Inferior parietal cortex (tissue), 1 donor: Measurements from ENCODE around the gene CIAO3.
"Not testable (repeated sequence)": the region's sequence is repeated elsewhere in the genome, so short reads cannot be mapped to it uniquely, and the experiment has no call there.

ENCODE experiments used
- DNase-seq: peaks from one replicate; pipeline ENCODE4 v3.0.0-alpha.2; 2016; ENCODE audit errors: extremely low spot score

The CIAO3 gene

DNA sequence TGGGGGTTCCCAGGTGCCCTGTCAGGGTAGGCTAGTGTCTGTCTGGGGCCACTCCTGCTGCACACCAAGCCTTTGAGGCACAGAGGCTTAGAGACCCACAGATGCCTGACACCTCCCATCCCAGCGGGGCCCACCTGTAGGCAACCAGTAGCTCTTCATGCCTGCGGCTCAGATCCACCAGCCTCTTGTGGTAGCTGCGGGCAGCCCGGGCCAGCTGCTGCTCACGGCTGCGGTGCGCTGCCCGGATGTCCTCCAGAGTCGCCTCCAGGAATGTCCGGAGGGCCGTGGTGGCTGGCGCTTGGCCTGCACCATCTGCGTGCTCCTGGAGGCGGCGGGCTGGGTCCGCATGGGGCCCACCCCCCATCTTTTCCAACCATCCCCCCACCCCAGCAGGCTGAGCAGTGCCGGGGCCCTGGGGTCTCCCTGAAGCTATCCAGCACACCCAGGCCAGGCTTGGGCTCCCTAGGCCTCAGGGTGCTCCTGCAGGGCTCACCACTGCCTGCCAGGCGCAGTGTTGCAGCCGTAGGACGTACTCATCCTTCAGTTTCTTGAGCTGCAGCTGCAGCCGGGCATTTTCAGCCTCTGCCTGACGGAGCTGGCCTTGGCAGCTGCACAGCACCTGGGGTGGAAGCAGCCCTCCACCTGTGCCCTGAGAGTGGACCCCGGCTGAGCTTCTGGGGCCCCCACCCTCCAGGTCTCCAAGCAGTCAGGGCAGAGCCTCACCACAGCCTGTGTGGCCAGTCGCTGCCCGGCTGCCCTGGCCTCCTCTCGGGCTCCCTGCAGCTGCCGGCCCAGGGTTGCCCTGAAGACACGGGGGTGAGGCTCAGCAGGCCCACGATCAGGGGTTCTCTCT, 16.4 kb downstream of the CIAO3 start:
- no peak for DNase-seq

DNA sequence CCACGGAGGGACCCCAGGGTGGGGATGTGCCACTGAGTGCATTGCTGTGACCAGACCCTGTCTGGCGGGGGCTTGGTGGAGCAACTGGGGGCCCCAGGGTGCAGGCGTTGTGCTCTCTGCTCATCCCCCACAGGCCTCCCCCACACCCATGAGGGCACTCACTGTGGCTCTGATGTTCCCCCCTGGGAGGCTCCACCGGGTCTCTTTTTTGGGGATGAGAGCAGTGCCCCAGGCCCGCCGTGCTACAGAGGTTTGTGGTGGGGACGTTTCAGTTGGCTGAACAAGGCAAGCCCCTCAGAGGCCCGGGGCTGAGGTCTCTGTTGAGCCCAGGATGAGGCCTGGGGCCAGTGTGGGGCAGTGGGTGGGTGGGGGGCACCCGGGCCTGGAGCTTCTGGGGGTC, 17.1 kb downstream of the CIAO3 start:
- no peak for DNase-seq

DNA sequence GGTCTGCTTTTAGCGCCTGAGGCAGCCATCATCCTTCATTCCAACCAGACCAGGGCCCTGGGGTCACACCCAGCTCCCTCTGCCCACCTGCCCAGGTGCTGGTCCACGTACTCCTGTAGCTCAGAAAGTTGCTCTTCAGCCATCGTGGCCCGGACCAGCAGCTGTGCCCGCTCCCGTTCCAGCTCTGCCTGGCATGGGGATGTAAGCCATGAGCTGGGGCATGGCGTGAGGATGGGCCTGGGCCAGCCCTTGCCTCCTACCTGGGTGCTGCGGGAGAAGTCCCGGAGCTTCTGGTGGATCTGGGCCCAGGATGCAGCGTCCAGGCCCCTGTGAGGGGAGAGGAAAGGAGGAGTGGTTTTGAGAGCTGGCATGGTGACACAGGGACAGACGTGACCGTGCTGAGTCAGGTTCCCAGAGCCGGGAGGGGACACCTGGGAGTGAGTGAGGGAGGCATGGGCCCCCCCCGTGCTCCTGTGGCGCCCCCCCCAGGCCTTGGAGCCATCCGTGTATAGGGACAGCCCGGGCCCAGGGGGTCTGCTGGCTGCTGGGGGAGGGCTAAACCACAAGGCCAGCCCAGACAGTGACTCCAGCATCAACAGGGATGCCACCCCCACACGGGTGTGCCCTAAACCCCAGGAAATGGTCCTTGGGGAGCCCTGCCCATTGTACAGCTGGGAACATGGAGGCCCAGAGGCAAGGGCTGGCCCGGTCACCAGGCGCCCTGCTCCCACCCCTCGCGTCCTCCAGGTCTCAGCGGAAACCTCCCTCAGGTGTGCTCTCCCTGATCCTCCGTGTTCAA, 17.8 kb downstream of the CIAO3 start:
- no peak for DNase-seq

DNA sequence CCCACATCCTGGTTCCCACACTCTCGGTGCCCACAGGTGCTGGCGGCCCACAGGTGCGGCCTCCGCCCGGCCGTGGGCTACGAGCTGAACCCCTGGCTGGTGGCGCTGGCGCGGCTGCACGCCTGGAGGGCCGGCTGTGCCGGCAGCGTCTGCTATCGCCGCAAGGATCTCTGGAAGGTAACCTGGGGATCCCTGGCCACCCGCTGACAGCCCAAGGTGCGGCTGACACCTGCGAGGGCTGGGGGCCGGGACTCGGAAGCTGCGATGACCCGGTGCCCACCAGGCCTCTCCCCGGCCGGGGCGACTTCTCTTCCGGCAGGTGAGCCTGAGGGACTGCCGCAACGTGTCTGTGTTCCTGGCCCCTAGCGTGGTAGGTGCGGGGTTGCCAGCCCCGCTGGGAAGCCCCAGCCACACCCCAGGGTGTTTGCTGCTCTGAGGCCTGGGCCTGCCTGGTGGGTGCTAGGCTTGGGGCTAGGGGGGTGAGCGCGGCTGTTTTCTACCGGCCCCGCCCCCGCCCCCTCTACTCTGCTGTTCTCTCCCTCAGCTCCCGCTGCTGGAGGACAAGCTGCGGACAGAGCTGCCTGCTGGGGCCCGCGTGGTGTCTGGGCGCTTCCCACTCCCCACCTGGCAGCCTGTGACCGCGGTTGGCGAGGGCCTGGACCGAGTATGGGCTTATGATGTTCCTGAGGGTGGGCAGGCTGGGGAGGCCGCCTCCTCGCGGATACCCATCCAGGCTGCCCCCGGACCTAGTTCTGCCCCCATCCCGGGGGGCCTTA, 18.8 kb downstream of the CIAO3 start:
- peak; percentile 2 for DNase-seq

DNA sequence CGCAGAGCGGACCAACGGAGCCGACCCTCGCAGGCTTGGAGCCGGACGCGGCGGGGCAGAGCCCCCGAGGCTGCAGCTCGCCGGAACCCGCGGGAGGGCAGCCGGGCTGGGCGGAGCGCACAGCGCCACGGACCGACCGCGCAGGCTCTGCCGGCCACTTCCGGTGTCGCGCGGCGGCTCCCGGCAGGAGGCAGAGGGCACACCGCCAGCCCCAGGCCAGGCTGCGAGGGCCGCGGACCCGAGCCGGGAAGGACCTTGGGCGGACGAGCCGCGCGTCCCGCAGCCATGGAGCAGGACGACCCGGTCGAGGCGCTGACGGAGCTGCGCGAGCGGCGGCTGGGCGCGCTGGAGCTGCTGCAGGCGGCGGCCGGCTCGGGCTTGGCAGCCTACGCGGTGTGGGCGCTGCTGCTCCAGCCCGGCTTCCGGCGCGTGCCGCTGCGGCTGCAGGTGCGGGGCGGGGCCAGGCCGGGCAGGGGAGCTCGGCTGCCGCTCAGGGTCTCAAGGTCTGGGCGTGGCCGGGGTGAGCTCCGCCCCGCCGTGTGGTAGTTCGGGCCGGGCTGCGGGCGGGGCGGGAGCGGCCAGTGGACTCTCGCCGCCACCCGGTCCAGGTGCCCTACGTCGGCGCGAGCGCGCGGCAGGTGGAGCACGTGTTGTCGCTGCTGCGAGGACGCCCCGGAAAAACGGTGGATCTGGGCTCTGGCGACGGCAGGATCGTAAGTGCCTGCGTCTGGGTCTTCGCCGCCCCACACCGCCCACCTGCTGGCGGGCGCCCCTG, 19.6 kb downstream of the CIAO3 start, which contains the start of gene ANTKMT:
Gene ANTKMT, plus strand, starts transcription at position 157 of the 775 bp plus-strand sequence. Its CDS starts 129 bp downstream, at position 286.
- peak; percentile 73 for DNase-seq

DNA sequence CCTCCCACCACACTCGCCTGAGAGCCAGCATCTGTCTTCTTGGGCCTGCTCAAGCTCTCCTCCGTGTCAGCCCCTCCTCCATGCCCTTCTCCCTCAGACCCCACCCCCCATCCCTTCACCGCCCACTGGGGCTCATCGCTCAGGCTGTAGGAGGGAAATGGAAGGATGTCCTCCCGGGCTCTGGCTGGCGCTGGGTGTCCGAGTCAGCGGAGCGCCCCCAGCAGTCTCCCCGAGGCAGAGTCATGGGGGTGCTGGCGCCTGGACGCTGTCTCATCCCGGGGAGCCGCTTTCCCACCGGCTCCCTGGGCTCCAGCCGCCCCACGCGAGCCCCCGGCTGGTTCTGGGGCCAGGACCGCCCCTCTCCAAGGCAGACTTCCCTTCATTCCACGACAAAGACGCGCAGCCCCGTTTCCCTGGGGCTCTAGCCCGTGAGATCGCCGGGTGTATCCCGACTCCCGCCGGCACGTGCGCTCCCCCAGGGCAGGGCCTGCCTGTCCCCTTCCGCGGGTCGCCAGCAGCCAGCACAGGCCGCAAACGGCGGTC, 20.3 kb downstream of the CIAO3 start:
- DNase-seq, result no peak

DNA sequence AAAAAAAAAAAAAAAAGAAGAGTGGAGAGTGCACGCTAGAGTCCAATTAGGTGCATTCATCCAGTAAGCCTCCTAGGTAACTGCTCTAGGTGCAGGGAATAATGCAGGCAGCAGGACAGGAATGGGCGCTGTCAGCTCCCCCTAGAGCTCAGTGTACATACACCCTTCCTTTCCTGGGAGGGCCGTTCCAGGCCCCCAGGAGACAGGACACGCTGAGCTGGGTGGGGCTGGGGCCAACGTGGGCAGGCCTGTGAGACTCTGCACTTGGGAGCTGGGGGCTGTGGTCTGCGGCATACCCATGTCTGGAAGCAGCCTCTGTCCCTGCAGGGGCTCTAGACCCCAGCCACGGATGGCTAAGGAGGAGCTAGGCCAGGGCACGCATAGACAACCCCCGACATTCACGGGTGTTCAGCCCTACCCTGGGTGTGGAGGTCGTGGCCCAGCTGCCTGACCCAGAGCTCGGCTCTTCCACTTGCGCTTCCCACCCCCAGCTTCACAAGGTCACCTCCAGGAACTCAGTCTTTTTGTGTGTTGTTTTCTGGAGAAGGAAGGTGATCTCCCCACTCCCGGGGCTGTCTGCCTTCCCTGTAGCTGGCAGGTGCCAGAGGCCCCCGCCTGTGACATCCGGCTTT, 20.9 kb downstream of the CIAO3 start:
- DNase-seq, result no peak

DNA sequence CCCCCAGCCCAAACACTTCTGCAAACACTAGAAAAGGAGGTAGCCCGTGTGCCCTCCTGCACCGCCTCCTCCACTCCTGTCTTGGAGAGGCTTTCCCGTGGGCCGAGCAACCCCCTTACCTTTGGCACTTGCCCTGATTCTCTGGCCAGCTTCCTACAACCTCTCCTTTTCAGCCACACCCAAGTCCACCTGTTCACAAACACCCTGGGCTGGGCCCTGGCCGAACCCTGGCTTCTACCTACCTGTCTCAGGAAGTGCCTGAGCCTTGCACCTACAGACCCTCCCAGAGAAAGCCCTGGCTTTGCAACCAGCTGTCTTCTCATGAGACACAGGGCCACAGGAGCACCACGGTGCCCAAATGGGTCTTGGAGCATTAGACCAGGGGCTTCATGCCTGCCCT, 21.9 kb downstream of the CIAO3 start:
- no peak for DNase-seq

DNA sequence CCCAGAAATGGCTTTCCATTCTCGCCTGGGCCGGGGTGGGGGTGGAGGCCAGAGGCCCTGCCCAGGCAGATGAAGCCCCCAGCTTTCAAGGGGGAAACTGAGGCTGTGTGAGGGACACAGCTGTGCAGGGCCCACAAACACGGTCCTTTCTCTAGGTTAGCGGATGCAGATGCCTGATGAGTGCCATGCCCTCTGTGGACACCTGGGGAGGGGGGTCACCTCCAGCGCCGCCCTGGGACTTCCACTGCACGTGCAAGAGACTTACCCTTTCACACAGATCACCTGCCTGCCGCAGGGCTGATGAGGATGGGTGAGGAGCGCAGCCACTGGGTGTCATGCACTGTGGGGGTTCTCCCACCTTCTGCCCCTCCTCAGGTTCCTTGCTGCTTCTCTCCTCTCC, 22.4 kb downstream of the CIAO3 start:
- no peak for DNase-seq

DNA sequence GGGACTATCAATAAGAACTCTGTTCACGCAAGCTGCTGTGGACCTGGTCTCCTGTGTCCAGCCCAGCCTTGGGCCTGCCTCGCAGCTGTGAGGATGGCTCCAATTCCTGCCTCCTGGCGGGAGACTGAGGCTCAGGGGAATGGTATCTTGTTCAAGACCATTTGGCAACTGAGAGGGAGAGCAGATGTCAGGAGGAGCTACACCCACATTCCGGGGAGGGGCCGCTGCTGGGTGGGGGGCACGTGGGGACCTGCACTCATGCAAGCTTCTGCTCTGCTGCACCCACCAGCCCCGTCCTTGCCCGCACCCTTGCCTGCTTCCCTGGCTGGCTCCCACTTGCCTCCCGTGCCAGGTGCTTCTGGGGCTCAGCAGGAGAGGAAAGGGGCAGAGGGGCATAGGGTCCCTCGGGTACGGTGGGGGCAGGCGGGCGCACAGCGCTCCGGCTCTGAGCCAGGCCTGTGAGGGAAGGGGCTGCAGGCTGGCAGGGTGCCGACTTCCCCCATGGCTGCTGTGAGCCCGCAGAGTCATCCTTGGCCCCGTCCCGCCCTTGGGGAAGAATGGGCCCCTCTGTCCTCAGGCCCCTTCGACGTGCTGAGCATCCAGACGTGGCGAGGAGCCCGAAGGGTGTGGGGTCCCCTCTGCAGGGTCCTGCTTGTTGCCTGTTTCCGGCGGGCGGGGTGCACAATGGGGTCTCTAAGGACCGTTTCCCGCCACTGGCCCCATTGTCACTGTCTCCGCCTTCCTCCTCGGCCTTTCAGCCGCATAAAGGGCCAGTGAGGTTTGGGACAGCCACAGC, 23.1 kb downstream of the CIAO3 start:
- no peak for DNase-seq

DNA sequence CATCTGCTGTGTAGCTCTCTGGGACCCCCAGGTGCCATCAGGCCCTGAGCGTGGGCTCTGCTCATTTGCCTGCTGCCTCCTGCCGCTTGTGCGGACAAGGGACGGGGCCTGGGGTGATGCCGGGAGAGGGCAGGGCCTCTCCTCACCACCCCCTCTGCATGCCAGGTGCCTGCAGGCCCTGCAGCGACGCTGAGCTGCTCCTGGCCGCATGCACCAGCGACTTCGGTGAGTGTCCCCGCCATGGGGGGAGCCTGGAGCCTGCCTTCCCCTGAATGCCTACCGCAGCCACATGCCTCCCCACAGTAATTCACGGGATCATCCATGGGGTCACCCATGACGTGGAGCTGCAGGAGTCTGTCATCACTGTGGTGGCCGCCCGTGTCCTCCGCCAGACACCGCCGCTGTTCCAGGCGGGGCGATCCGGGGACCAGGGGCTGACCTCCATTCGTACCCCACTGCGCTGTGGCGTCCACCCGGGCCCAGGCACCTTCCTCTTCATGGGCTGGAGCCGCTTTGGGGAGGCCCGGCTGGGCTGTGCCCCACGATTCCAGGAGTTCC, 23.9 kb downstream of the CIAO3 start:
- no peak for DNase-seq

DNA sequence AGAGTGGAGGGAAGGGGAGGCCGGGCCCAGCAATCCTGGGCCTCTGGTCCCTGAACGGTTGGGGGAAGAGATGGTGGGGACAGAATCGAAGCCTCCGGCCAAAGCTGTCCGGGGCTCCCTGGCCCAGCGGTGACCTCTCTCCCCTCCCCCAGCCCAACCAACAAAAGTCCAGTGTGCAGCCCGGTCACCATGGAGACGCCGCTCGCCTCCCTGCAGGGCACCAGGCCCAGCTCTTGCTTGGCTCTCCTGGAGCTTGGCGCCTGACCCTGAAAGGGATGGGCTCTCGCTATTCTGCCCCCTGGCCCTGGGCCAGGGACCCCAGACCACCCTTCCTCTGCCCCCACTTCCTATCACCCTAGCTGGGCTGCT, 24.6 kb downstream of the CIAO3 start:
- peak; percentile 65 for DNase-seq

DNA sequence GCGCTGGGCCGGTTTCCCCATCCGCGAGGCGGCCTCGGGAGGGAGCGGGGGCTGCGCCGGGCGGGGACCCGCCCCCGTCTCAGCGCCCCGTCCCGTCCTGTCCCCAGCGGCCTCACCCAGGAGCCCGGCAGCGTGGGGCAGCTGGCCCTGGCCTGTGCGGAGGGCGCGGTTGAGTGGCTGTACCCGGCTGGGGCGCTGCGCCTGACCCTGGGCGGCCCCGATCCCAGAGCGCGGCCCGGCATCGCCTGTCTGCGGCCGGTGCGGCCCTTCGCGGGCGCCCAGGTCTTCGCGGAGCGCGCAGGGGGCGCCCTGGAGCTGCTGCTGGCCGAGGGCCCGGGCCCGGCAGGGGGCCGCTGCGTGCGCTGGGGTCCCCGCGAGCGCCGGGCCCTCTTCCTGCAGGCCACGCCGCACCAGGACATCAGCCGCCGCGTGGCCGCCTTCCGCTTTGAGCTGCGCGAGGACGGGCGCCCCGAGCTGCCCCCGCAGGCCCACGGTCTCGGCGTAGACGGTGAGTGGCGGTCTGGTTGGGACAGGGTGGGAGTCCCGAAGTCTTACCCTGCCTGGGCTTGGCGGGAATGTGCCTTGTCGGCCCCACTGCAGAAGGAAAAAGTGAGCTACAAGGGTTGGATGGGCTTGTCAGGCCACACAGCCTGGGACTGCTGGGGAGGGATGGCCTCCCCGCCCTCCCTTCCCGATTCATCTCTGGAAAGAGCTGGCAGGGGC, 25.2 kb downstream of the CIAO3 start:
- DNase-seq, result no peak

DNA sequence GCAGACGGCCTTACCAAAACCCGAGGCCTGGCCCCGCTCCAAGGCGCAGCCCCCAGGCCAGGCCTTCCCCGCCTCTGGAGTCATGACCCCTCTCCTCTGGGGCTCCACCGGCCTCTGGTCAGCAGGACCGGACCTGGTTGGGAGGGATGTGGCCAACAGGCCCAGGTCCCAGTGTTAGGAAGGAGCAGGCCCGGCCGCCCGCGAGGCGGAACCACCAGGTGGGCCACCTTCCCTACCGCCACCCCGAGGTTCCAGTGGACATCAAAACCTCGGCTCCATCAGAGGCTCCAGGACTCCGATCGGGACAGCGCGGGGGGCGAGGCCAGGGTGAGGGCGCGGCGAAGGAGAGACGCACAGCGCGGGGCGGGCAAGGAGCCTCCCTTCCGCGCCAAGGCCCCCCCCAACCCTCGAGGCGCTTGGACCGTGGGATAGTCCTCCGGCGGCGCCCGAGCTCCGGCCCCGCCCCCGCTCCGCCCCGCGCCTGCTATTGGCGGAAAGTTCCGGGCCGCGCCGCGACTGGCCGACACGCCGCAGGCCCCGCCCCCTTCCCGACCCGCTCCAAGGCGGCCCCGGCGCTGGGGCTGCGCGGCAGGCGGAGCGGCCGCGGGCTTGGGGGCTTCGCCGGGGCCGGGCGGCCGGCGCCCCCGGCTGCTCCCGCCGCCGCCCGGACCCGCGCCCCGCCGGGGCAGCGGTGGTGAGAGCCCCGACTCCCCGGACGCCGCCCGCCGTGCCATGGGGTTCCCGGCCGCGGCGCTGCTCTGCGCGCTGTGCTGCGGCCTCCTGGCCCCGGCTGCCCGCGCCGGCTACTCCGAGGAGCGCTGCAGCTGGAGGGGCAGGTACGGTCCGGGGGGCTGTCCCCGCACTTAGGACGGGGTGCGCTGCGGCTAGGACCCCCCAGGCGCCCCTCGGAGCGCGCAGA, 26.0 kb downstream of the CIAO3 start, which contains the start of gene METRN:
Gene METRN, plus strand, starts transcription at position 561 of the 919 bp plus-strand sequence. Its CDS starts 172 bp downstream, at position 733.
- peak; percentile 81 for DNase-seq

DNA sequence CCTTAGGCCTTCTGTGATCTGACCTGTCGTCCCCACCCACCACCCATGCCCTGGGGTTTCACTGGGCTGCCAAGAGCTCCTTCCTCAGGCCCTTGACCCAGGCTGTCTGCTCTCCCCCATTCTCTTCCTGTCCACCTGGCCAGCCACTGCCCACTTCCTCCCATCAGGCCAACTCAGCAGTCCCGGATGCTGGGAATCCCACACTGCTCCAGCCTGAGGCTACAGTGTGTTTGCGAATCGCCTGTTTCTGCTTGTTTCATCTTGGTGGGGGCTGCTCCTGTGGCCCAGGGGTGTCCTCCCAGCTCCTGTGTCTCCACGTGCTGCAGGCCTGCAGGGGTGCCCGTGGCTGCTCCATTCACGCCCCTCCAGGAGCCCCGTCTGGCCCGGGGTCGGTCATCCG, 26.7 kb downstream of the CIAO3 start:
- no peak for DNase-seq

DNA sequence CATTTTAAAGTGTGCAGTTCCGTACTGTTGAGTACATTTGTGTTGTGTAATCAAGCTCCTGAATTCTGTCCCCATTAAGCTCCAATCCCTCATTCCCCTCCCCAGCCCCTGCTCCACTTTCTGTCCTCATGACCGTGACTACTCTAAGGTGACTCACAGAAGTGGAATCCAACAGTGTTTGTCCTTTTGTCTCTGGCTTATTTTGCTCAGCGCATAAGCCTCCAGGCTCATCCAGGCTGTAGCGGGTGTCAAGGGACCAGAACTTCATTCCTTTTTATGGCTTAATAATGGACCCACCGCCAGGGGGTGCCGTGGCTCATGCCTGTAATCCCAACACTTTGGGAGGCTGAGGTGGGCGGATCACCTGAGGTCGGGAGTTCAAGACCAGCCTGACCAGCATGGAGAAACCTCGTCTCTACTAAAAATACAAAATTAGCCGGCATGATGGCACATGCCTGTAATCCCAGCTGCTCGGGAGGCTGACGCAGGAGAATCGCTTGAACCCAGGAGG, 28.0 kb downstream of the CIAO3 start:
- DNase-seq, result not testable (repeated sequence)
